H1 (cell line): Measurements from ENCODE around the gene FSD1L.

Experiments
- POLR2A ChIP-seq, 2 experiments: IDR thresholded peaks; 1 replicate in 1 of 2; 2 replicates in 1 of 2; pipeline ENCODE4 v1.6.1; 2011; ENCODE audit warnings: low read depth in 2 of 2, low read length in 2 of 2, mild to moderate bottlenecking in 2 of 2; ENCODE audit errors: control extremely low read depth in 1 of 2
- TF ChIP-seq, protein P1 (sequence below), 3 experiments: IDR thresholded peaks; 1 replicate in 2 of 3; 2 replicates in 1 of 3; pipeline versions ENCODE4 v1.5.1 to v1.6.1; 2011; ENCODE audit warnings: low read length in 3 of 3, mild to moderate bottlenecking in 3 of 3, inconsistent platforms in 2 of 3, low read depth in 1 of 3, moderate library complexity in 1 of 3; ENCODE audit not compliant: insufficient read depth in 1 of 3; ENCODE audit errors: control extremely low read depth in 1 of 3

- TF ChIP-seq, protein P1, sequence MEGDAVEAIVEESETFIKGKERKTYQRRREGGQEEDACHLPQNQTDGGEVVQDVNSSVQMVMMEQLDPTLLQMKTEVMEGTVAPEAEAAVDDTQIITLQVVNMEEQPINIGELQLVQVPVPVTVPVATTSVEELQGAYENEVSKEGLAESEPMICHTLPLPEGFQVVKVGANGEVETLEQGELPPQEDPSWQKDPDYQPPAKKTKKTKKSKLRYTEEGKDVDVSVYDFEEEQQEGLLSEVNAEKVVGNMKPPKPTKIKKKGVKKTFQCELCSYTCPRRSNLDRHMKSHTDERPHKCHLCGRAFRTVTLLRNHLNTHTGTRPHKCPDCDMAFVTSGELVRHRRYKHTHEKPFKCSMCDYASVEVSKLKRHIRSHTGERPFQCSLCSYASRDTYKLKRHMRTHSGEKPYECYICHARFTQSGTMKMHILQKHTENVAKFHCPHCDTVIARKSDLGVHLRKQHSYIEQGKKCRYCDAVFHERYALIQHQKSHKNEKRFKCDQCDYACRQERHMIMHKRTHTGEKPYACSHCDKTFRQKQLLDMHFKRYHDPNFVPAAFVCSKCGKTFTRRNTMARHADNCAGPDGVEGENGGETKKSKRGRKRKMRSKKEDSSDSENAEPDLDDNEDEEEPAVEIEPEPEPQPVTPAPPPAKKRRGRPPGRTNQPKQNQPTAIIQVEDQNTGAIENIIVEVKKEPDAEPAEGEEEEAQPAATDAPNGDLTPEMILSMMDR (IDR thresholded peaks at IDR 0.05; ENCODE audit: control extremely low read depth in 1 of 3, insufficient read depth in 1 of 3, low read depth in 1 of 3, low read length in 3 of 3) = no peak
- TF ChIP-seq POLR2A (IDR thresholded peaks at IDR 0.05; ENCODE audit: control extremely low read depth in 1 of 2, low read depth in 2 of 2, low read length in 2 of 2) = no peak
Measured at GRCh38 chr9:105483618-105484017, 35.8 kb downstream of the FSD1L start.
